K562 (cell line): ENCODE measurements around the gene E2F3. TPM values are rescaled to one million over a fixed set of nuclear protein-coding genes. Genes with fewer than 3 reads are reported as not detected.
A peak's percentile ranks its signal among the peaks of the same experiment; 100 is the strongest.

ENCODE experiments used
- ESRRA ChIP-seq: fragments of 450-650 bp; IDR thresholded peaks from 2 replicates; pipeline ENCODE4 v1.6.1; 2014; ENCODE audit warnings: low read depth, mild to moderate bottlenecking, moderate library complexity, borderline replicate concordance
- GTF2E2 ChIP-seq: fragments of 200-800 bp; sonication (Bioruptor generic); IDR thresholded peaks from 2 replicates; pipeline ENCODE4 v1.6.1; 2016; ENCODE audit warnings: missing genetic modification characterization, missing compliant biosample characterization
- HINFP ChIP-seq: fragments of 450-650 bp; conservative IDR thresholded peaks from 2 replicates; pipeline ENCODE4 v1.6.1; 2016; ENCODE audit warnings: missing genetic modification characterization, low read depth, mild to moderate bottlenecking, control low read depth, missing compliant biosample characterization
- KDM4B ChIP-seq, 2 experiments: fragments of 450-650 bp in 1 of 2; sonication (generic) in 1 of 2; IDR thresholded peaks; 2 replicates each; pipeline ENCODE4 v1.6.1; 2016 to 2017; ENCODE audit warnings: borderline replicate concordance in 2 of 2, antibody characterized with exemption in 1 of 2, low read depth in 1 of 2, mild to moderate bottlenecking in 1 of 2
- KLF13 ChIP-seq: fragments of 450-650 bp; IDR thresholded peaks from 2 replicates; pipeline ENCODE4 v1.6.1; 2016; ENCODE audit warnings: missing genetic modification characterization, low read depth, mild to moderate bottlenecking, missing compliant biosample characterization, moderate library complexity, borderline replicate concordance
- MAFF ChIP-seq: IDR thresholded peaks from 2 replicates; pipeline ENCODE4 v1.6.1; 2012; ENCODE audit warnings: low read length, improper control_type of control experiment
- MITF ChIP-seq: IDR thresholded peaks from 2 replicates; pipeline ENCODE4 v1.6.1; 2014; ENCODE audit warnings: antibody characterized with exemption
- MYBL2 ChIP-seq, 2 experiments: fragments of 450-650 bp in 1 of 2; sonication (generic) in 1 of 2; formaldehyde crosslinking in 1 of 2; IDR thresholded peaks; 2 replicates each; pipeline versions ENCODE4 v1.6.1 to v1.8.1; 2017 to 2022; ENCODE audit warnings: borderline replicate concordance in 1 of 2, inconsistent platforms in 1 of 2, low read depth in 1 of 2, mild to moderate bottlenecking in 1 of 2, missing genetic modification reagents in 1 of 2, moderate library complexity in 1 of 2
- NRF1 ChIP-seq, 2 experiments: fragments of 450-650 bp; IDR thresholded peaks in 1 of 2; conservative IDR thresholded peaks in 1 of 2; 2 replicates each; pipeline ENCODE4 v1.6.1; 2014; ENCODE audit warnings: mild to moderate bottlenecking in 2 of 2
- PHF21A ChIP-seq: fragments of 450-650 bp; IDR thresholded peaks from 2 replicates; pipeline ENCODE4 v1.6.1; 2017; ENCODE audit warnings: low read depth, borderline replicate concordance
- PRDM10 ChIP-seq: fragments of 450-650 bp; IDR thresholded peaks from 2 replicates; pipeline ENCODE4 v1.6.1; 2018; ENCODE audit not compliant: partially characterized antibody
- RFX5 ChIP-seq: IDR thresholded peaks from 2 replicates; pipeline ENCODE4 v1.6.1; 2011; ENCODE audit warnings: low read depth, mild to moderate bottlenecking, improper control_type of control experiment, low read length
- TBP ChIP-seq: optimal IDR thresholded peaks from 2 replicates; pipeline ENCODE3; 2011; ENCODE audit warnings: low read depth, low read length, improper control_type of control experiment
- ZNF740 ChIP-seq, 3 experiments: fragments of 200-800 bp in 1 of 3; sonication (Bioruptor generic) in 1 of 3; sonication (generic) in 1 of 3; formaldehyde crosslinking in 1 of 3; IDR thresholded peaks; 2 replicates each; pipeline versions ENCODE4 v1.6.1 to v1.8.0; 2016 to 2022; ENCODE audit warnings: mild to moderate bottlenecking in 2 of 3, missing compliant biosample characterization in 2 of 3, missing genetic modification characterization in 2 of 3, missing genetic modification reagents in 1 of 3
- polyA plus RNA-seq, 8 experiments: library from polyadenylated mRNA; depleted of rRNA in 4 of 8; stranded (reverse) in 5 of 8; unstranded in 3 of 8; fragments of >200 nt; fragmentation: Nextera tagmentation in 2 of 8; fragmentation: Illumina TruSeq in 1 of 8; extraction: Ambion mirVana in 2 of 8; extraction: Trizol in 1 of 8; gene quantifications; 2 replicates each; pipeline versions ENCODE4 v1.2.1 to v1.2.3, GENCODE V29; 2011 to 2014; ENCODE audit warnings: inconsistent platforms in 1 of 8, missing spikeins in 1 of 8
- total RNA-seq, 7 experiments: library from RNA; depleted of rRNA in 6 of 7; stranded (reverse); fragments of >200 nt in 6 of 7; fragmentation: Illumina TruSeq in 2 of 7; extraction: Trizol in 2 of 7; gene quantifications; 2 replicates each; pipeline versions ENCODE4 v1.2.1 to v1.2.3, GENCODE V29; 2011 to 2021; ENCODE audit warnings: low replicate concordance in 1 of 7

E2F3 gene
- total and polyA plus RNA-seq, 9 of the 15 experiments (the other 6 are each of a cell fraction or from before 2014, with no cell fraction given), result 11.1 to 44.7 (median 27.2) TPM

- no peak for TF ChIP-seq RFX5
- no peak for TF ChIP-seq ZNF740 (CRISPR knock-in tag; IDR thresholded peaks at IDR 0.05)
- TF ChIP-seq ZNF740 (tag; IDR thresholded peaks at IDR 0.05), result peak in 1 of 2 experiments; percentile 95; a peak in 2 of 4 replicates
- peak; percentile 91; the same call in 1 of the 2 replicates for TF ChIP-seq PHF21A
- no peak for TF ChIP-seq HINFP (tag)
- TF ChIP-seq MAFF, result no peak
- peak; percentile 86; the same call in 1 of the 2 replicates for TF ChIP-seq ESRRA
- peak; percentile 16; the same call in 1 of the 2 replicates for TF ChIP-seq KLF13 (tag)
- TF ChIP-seq GTF2E2 (tag), result peak; percentile 80; the same call in 1 of the 2 replicates
- TF ChIP-seq PRDM10, result no peak
- peak; percentile 72 for TF ChIP-seq MITF
- no peak for TF ChIP-seq MYBL2 (IDR thresholded peaks at IDR 0.05; ENCODE audit: low read depth)
- TF ChIP-seq MYBL2 (CRISPR knock-in tag; IDR thresholded peaks at IDR 0.05; ENCODE audit: borderline replicate concordance), result no peak
- peak; percentile 36 to 38; a peak in 2 of 4 replicates for TF ChIP-seq NRF1 (conservative IDR thresholded peaks at IDR 0.05 in 1 of 2, IDR thresholded peaks at IDR 0.05 in 1 of 2)
- TF ChIP-seq KDM4B (IDR thresholded peaks at IDR 0.05; ENCODE audit: borderline replicate concordance in 2 of 2, low read depth in 1 of 2), result peak in 1 of 2 experiments; percentile 94; a peak in 2 of 4 replicates
- peak; percentile 56 for TF ChIP-seq TBP
These were observed 1.5 kb downstream of the E2F3 start (continued) for GRCh38 chr6:20403070-20403765.
